ENCODE data around the gene GALK1. TPM values are rescaled to one million over a fixed set of nuclear protein-coding genes. Genes with fewer than 3 reads are reported as not detected.
A peak's percentile ranks its signal among the peaks of the same experiment; 100 is the strongest.

Gene GALK1
- total RNA-seq (2016; rRNA removed; fragmentation: Illumina TruSeq; extraction: Trizol) (93.6 and 95.6 TPM in 2 replicates), polyA plus RNA-seq (2011; rRNA removed) (59.9 and 93.0 TPM in 2 replicates), polyA minus RNA-seq (2011; rRNA and poly(A)+ RNA removed; ENCODE audit: low replicate concordance) (28.9 and 121 TPM in 2 replicates), Bru-seq, nascent RNA (percentile 48 among the genes with signal in this experiment), BruChase-seq, experiment 1, labeled RNA remaining after a 6-hour chase (percentile 46 among the genes with signal in this experiment), BruChase-seq, experiment 2, labeled RNA remaining after a 2-hour chase (percentile 38 among the genes with signal in this experiment)
- 31.6 and 39.5 TPM in 2 replicates for total RNA-seq (2016; cell fraction: cytosol; rRNA removed; fragmentation: Illumina TruSeq; extraction: Trizol; ENCODE audit: low read depth)
- total RNA-seq (2016; cell fraction: insoluble cytoplasmic fraction; rRNA removed; fragmentation: Illumina TruSeq; extraction: Trizol) = 94.0 and 98.0 TPM in 2 replicates
- total RNA-seq (2016; cell fraction: membrane; rRNA removed; fragmentation: Illumina TruSeq; extraction: Trizol) = 35.0 and 44.2 TPM in 2 replicates
- 44.3 and 48.9 TPM in 2 replicates for total RNA-seq (2016; cell fraction: nucleus; rRNA removed; fragmentation: Illumina TruSeq; extraction: Trizol)
- polyA plus RNA-seq (2011; cell fraction: cytosol; rRNA removed) = 65.7 and 112 TPM in 2 replicates
- polyA plus RNA-seq (2011; cell fraction: nucleus; rRNA removed) = 162 and 164 TPM in 2 replicates
- 57.4 and 59.7 TPM in 2 replicates for polyA plus RNA-seq (2012)
- 29.0 and 30.8 TPM in 2 replicates for polyA plus RNA-seq (2016; cell fraction: cytosol; fragmentation: Illumina TruSeq; extraction: Trizol; ENCODE audit: low read depth)
- polyA plus RNA-seq (2016; cell fraction: insoluble cytoplasmic fraction; fragmentation: Illumina TruSeq; extraction: Trizol; ENCODE audit: low read depth) = 86.3 and 86.5 TPM in 2 replicates
- 25.3 and 27.1 TPM in 2 replicates for polyA plus RNA-seq (2016; cell fraction: membrane; fragmentation: Illumina TruSeq; extraction: Trizol; ENCODE audit: low read depth)
- polyA plus RNA-seq (2016; cell fraction: nucleus; fragmentation: Illumina TruSeq; extraction: Trizol; ENCODE audit: insufficient read depth, low read depth) = 72.3 and 78.9 TPM in 2 replicates
- polyA minus RNA-seq (2011; cell fraction: cytosol; rRNA and poly(A)+ RNA removed) = 45.9 and 49.6 TPM in 2 replicates
- polyA minus RNA-seq (2011; cell fraction: nucleus; rRNA and poly(A)+ RNA removed) = 26.3 and 28.6 TPM in 2 replicates
- long read RNA-seq, experiment 1, transcript GALK1-205 (8 exons, 1,866 nt) = major isoform, 225 of 260 reads
- long read RNA-seq, experiment 1, partial matches to known transcripts = 13 of 260 reads
- long read RNA-seq, experiment 1, other reads (novel, unspliced or antisense) = 20 of 260 reads
- long read RNA-seq, experiment 2, transcript GALK1-205 (8 exons, 1,866 nt) = major isoform, 122 of 156 reads
- long read RNA-seq, experiment 2, partial matches to known transcripts = 14 of 156 reads
- long read RNA-seq, experiment 2, other reads (novel, unspliced or antisense) = 17 of 156 reads

DNA sequence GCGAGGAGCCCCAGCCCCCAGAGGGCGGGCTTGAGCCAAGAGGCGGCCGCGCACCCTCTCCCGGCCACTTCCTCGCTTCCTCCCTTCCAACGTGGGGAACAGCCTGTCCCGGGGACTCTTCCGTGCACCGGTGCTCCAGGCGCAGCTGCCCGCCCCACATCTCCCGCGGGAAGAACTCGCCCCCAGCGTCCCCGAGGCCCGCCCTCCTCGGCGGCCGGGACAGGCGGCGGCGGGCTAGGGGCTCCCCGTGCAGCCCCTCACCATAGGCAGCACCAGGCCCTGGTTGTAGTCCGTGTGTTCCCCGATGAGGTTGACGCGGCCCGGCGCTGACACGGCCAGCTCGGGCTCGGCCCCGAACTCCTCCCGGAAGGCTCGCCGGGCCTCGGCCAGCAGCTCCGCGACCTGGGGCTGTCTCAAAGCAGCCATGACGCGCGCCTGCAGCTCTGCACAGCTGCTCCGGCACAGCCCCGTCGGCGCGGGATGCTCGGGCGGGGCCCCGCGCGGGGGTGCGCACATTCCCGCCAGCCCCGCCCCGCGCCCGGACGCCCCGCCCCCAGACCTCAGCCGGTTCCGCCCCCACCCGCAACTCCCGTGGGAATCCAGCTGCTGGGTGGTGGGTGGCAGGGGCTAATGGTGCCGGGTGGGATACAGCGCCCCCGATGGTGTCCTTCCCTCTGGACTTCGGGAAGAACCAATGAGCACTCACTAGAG is at the start of gene GALK1:
GALK1 (minus strand) TSS at position 482 of the 711 bp plus-strand sequence; CDS start at position 426, 56 bp downstream.
- intact Hi-C loops (cut with micrococcal nuclease; ENCODE audit: unreplicated experiment) (loop anchor here (2.0 kb wide), 1 partner anchor 16 kb away; no protein-coding TSS in a partner anchor), in situ Hi-C loops (cut with HindIII; ENCODE audit: extremely low pct_ligation_motif_present, low pct_unique_long_range_greater_than_20kb) (no loop called here)
- ATAC-seq = peak; percentile 73
- DNase-seq (ENCODE audit: low spot score) = peak; percentile 59
- 0% methylated on average over 8 of the region's 71 CpGs for WGBS (ENCODE audit: low lambda C conversion rate)
- H2AFZ ChIP-seq (ENCODE audit: low read length) = no peak within 1 kb of the TSS
- BruUV-seq (replicated peaks) = TSS peak; percentile 66
- ChIA-PET CTCF (ENCODE audit: low intra/inter-chr PET ratio, low total read pairs) (interaction anchor here (2.3 kb wide), 1 partner anchor 11 kb away, joined by 12 read pairs; no protein-coding TSS in a partner anchor), POLR2A (interaction anchor here (0.7 to 8.2 kb wide), 29 partner anchors 10 to 249 kb away, joined by 3 to 390 read pairs (median 5); partner anchors contain the start of genes ITGB4, RECQL5, SAP30BP and SMIM5)
- H3K4me1 ChIP-seq (ENCODE audit: insufficient read depth, low read length) = peaks cover 60% of the 10 kb centered on the region
- no peaks in the 10 kb centered on the region for H4K20me1 ChIP-seq (ENCODE audit: insufficient read depth, low read length)
- no peak for FAIRE-seq
- no peaks in the 10 kb centered on the region for H3K27me3 ChIP-seq (ENCODE audit: control insufficient read depth in 1 of 2, insufficient read depth in 2 of 2, low read length in 2 of 2)
- H3K4me3 ChIP-seq (replicated peaks in 1 of 3; ENCODE audit: insufficient read depth in 1 of 3, low read depth in 2 of 3, low read length in 3 of 3) = peak within 1 kb of the TSS; percentile 77 to 87 (median 78)
- no peaks in the 10 kb centered on the region for H3K36me3 ChIP-seq (replicated peaks in 1 of 2; ENCODE audit: control insufficient read depth in 1 of 2, insufficient read depth in 2 of 2, low read length in 2 of 2)
- peak within 1 kb of the TSS; percentile 94 for H3K4me2 ChIP-seq (ENCODE audit: low read depth, low read length)
- peak within 1 kb of the TSS; percentile 79 for H3K9ac ChIP-seq (ENCODE audit: insufficient read depth, low read depth, low read length)
- H3K9me3 ChIP-seq (ENCODE audit: low read length) = no peaks in the 10 kb centered on the region
- H3K27ac ChIP-seq (ENCODE audit: extremely low read length, insufficient read depth, low read length) = peak within 1 kb of the TSS; percentile 79
- H3K79me2 ChIP-seq (ENCODE audit: insufficient read depth, low read length) = no peaks in the 10 kb centered on the region
- no peak for TF ChIP-seq NCOA5 (CRISPR knock-in tag; IDR thresholded peaks at IDR 0.05)
- TF ChIP-seq DZIP1 (CRISPR knock-in tag; IDR thresholded peaks at IDR 0.05) = peak; percentile 85; the same call in 1 of the 2 replicates
- TF ChIP-seq ZNF597 (CRISPR knock-in tag; IDR thresholded peaks at IDR 0.05) = no peak
- TF ChIP-seq GZF1 (CRISPR knock-in tag; IDR thresholded peaks at IDR 0.05) = 0 out of 2 replicates have a peak, but pooled peaks have one; percentile 47
- TF ChIP-seq HDAC6 (IDR thresholded peaks at IDR 0.05; ENCODE audit: low read depth, low read length) = no peak
- TF ChIP-seq ZNF75D (CRISPR knock-in tag; IDR thresholded peaks at IDR 0.05; ENCODE audit: borderline replicate concordance) = no peak
- TF ChIP-seq ZNF563 (CRISPR knock-in tag; IDR thresholded peaks at IDR 0.05) = peak; percentile 45; the same call in 1 of the 2 replicates
- peak; percentile 58; the same call in 1 of the 2 replicates for TF ChIP-seq JUND (CRISPR knock-in tag; IDR thresholded peaks at IDR 0.05)
- no peak; the same call in 1 of the 2 replicates for TF ChIP-seq ZIK1 (CRISPR knock-in tag; IDR thresholded peaks at IDR 0.05; ENCODE audit: borderline replicate concordance, low read depth)
- 0 out of 2 replicates have a peak, but pooled peaks have one; percentile 19 for TF ChIP-seq KDM1A (CRISPR knock-in tag; IDR thresholded peaks at IDR 0.05)
- peak; percentile 65; the same call in 1 of the 2 replicates for TF ChIP-seq TP53 (CRISPR knock-in tag; conservative IDR thresholded peaks at IDR 0.05)

All from HepG2 (cell line).